Right ventricle myocardium inferior (tissue), 1 donor: ENCODE data around the gene ADAMTSL5. TPM values are rescaled to one million over a fixed set of nuclear protein-coding genes. Genes with fewer than 3 reads are reported as not detected.

Experiments used
- ATAC-seq: fragments of 200-7000 bp; cut with Tn5 transposase; one replicate; pipeline ENCODE4 v1.9.1; 2020; ENCODE audit warnings: mild to moderate bottlenecking, moderate library complexity
- DNase-seq: peaks from one replicate; pipeline ENCODE4 v3.0.0; 2021; ENCODE audit errors: missing footprints
- intact Hi-C: fragments of 100-400 bp; cut with DNase I; formaldehyde crosslinking; loops from one replicate; pipeline ENCODE4 v1.11.0; 2022
- total RNA-seq: library from RNA; stranded (reverse); fragmentation: NEBNext Ultra II Directional; extraction: Animal tissue kit (Norgen Biotek cat#: 25700); gene quantifications from one replicate; pipeline ENCODE4 v1.2.1, GENCODE V29; 2021
- donor health status: DM: no; HTN: yes; CAD: no; lungs with severe emphysema.

ADAMTSL5 gene
- total RNA-seq, 1 donor from 2014 or later = 22.9 TPM

- intact Hi-C loops = no loop called here
These were observed 52.5 kb downstream of the ADAMTSL5 start for GRCh38 chr19:1460033-1460995.

GRCh38 chr19:1459479-1459878 lies 53.3 kb downstream of the ADAMTSL5 start:
- intact Hi-C loops = no loop called here
- peak; percentile 42 for DNase-seq
- no peak for ATAC-seq

More at GRCh38 chr19:1460033-1460995, 52.5 kb downstream of the ADAMTSL5 start:
- DNase-seq (peak; percentile 37), ATAC-seq (no peak)

GRCh38 chr19:1457892-1458291 lies 54.9 kb downstream of the ADAMTSL5 start:
- DNase-seq = no peak
- ATAC-seq = no peak
- intact Hi-C loops = no loop called here

- ATAC-seq = no peak
- DNase-seq = no peak
- intact Hi-C loops = no loop called here
These were observed 55.6 kb downstream of the ADAMTSL5 start for GRCh38 chr19:1457031-1457739.

- intact Hi-C loops = no loop called here
- no peak for ATAC-seq
- DNase-seq = no peak
These were observed 56.5 kb downstream of the ADAMTSL5 start for GRCh38 chr19:1456121-1456900.

GRCh38 chr19:1455336-1456120 lies 57.3 kb downstream of the ADAMTSL5 start:
- DNase-seq (no peak), ATAC-seq (peak; percentile 26)
- intact Hi-C loops = no loop called here

Other genes with a start within 250 kb of the ADAMTSL5 start
- 219 TPM for gene CIRBP, start 243.7 kb downstream of the ADAMTSL5 start, total RNA-seq
- gene FAM174C, start 237.5 kb downstream of the ADAMTSL5 start, total RNA-seq = 13.1 TPM
- gene EFNA2, start 227.1 kb downstream of the ADAMTSL5 start, total RNA-seq = not detected
- 443 TPM for gene NDUFS7, start 129.1 kb downstream of the ADAMTSL5 start, total RNA-seq
- 85.8 TPM for gene GAMT, start 111.5 kb downstream of the ADAMTSL5 start, total RNA-seq
- 88.4 TPM for gene DAZAP1, start 105.4 kb downstream of the ADAMTSL5 start, total RNA-seq
- 695 TPM for gene RPS15, start 74.6 kb downstream of the ADAMTSL5 start, total RNA-seq
- gene APC2, start 62.9 kb downstream of the ADAMTSL5 start, total RNA-seq = 0.14 TPM
- gene C19orf25, start 33.8 kb downstream of the ADAMTSL5 start, total RNA-seq = 21.5 TPM
- 0.89 TPM for gene PCSK4, start 22.7 kb downstream of the ADAMTSL5 start, total RNA-seq
- gene REEP6, start 21.8 kb downstream of the ADAMTSL5 start, total RNA-seq = 1.1 TPM
- gene PLK5, start 11.1 kb upstream of the ADAMTSL5 start, total RNA-seq = not detected
- gene MEX3D, start 55.3 kb upstream of the ADAMTSL5 start, total RNA-seq = 9.6 TPM
- gene MBD3, start 79.8 kb upstream of the ADAMTSL5 start, total RNA-seq = 64.2 TPM
- 1,146 TPM for gene UQCR11, start 92.4 kb upstream of the ADAMTSL5 start, total RNA-seq
- 25.3 TPM for gene TCF3, start 139.6 kb upstream of the ADAMTSL5 start, total RNA-seq
- gene ONECUT3, start 240.5 kb upstream of the ADAMTSL5 start, total RNA-seq = not detected